ENCODE measurements around the gene RNF4. TPM values are rescaled to one million over a fixed set of nuclear protein-coding genes. Genes with fewer than 3 reads are reported as not detected.

The RNF4 gene
- total and polyA plus RNA-seq, 2 experiments from 2014 or later = 56.8 to 58.7 TPM

- Histone ChIP-seq H3K27ac (no peak overlapping the region), H3K27me3 (no peaks in the 10 kb centered on the region), H3K9me3 (ENCODE audit: low read depth) (no peaks in the 10 kb centered on the region), H3K4me3 (no peak overlapping the region), H3K36me3 (no peaks in the 10 kb centered on the region), H3K4me1 (ENCODE audit: low read depth) (no peaks in the 10 kb centered on the region)
- no peak for DNase-seq (ENCODE audit: low read depth in 1 of 2, low spot score in 1 of 2)
- no peak for TF ChIP-seq CTCF (IDR thresholded peaks at IDR 0.05; ENCODE audit: low read depth, low read length)
Observed at GRCh38 chr4:2434420-2434819, 34.5 kb upstream of the RNF4 start.

DNA sequence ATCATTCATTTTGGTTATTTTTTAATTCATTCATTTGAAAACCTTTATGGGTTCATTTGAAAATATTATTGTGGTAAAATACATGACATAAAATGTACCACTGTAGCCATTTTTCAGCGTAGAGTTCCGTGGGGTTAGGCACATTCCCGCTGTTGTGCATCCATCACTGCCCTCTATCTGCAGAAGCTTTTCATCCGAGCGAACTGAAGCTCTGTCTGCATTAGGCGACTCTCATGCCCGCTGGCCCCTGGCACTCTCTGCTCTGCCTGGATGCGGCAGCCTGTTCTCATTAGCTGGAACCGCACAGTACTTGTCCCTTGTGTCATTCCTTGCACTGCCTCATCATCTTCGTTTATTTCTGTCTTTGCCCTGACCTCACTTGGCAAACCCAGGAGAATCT lies 32.6 kb upstream of the RNF4 start:
- DNase-seq (ENCODE audit: low read depth in 1 of 2, low spot score in 1 of 2) = no peak
- Histone ChIP-seq H3K36me3 (no peaks in the 10 kb centered on the region), H3K4me1 (ENCODE audit: low read depth) (no peaks in the 10 kb centered on the region), H3K27me3 (no peaks in the 10 kb centered on the region), H3K9me3 (ENCODE audit: low read depth) (no peaks in the 10 kb centered on the region), H3K27ac (no peak overlapping the region), H3K4me3 (no peak overlapping the region)
- peak; percentile 22 for TF ChIP-seq CTCF (IDR thresholded peaks at IDR 0.05; ENCODE audit: low read depth, low read length)

DNA sequence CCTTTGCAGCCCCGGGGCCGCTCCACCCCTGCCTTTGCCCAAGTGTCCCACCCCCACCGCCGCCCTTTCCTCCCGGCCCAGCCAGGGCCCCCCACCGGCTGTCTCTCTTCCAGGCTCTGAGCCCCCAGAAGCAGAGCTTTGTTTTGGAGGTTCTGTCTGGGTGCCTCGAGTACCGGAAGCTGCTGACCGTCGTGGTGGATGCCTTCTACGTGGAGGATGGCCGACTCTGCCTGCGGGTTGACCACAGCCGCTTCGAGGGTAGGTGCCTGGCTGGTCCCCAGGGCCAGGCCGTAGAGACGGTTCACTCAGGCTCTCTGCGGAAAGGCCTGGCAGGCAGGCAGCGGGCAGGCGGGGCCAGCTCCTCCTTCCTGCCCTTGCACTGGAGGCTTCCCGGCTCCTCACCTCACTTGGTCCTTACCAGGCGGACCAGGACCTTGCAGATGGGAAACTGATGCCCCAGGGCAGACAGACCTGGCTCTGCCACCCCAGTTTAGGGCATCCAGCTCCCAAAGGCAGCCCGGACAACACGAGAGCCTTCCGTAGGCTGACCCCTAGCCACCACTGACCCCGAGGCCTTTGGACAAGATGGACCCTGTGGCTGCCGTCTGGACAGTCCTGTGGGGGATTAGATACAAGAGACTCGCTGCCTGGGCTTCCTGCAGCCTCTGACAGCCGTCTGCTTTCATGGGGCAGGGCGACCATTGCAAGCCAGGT lies 32.0 kb upstream of the RNF4 start:
- H3K27me3 ChIP-seq = no peaks in the 10 kb centered on the region
- no peak for DNase-seq (ENCODE audit: low read depth in 1 of 2, low spot score in 1 of 2)
- H3K36me3 ChIP-seq = no peaks in the 10 kb centered on the region
- TF ChIP-seq CTCF (IDR thresholded peaks at IDR 0.05; ENCODE audit: low read depth, low read length) = no peak
- H3K4me3 ChIP-seq = no peak overlapping the region
- H3K4me1 ChIP-seq (ENCODE audit: low read depth) = no peaks in the 10 kb centered on the region
- H3K9me3 ChIP-seq (ENCODE audit: low read depth) = no peaks in the 10 kb centered on the region
- H3K27ac ChIP-seq = no peak overlapping the region

GRCh38 chr4:2437475-2438215 lies 31.3 kb upstream of the RNF4 start:
- no peak for TF ChIP-seq CTCF (IDR thresholded peaks at IDR 0.05; ENCODE audit: low read depth, low read length)
- no peaks in the 10 kb centered on the region for H3K4me1 ChIP-seq (ENCODE audit: low read depth)
- H3K9me3 ChIP-seq (ENCODE audit: low read depth) = no peaks in the 10 kb centered on the region
- no peak for DNase-seq (ENCODE audit: low read depth in 1 of 2, low spot score in 1 of 2)
- no peaks in the 10 kb centered on the region for H3K27me3 ChIP-seq
- no peak overlapping the region for H3K4me3 ChIP-seq
- H3K36me3 ChIP-seq = no peaks in the 10 kb centered on the region
- H3K27ac ChIP-seq = no peak overlapping the region

- TF ChIP-seq CTCF (IDR thresholded peaks at IDR 0.05; ENCODE audit: low read depth, low read length) = no peak
- H3K36me3 ChIP-seq = no peaks in the 10 kb centered on the region
- H3K4me3 ChIP-seq = no peak overlapping the region
- H3K4me1 ChIP-seq (ENCODE audit: low read depth) = no peaks in the 10 kb centered on the region
- no peaks in the 10 kb centered on the region for H3K9me3 ChIP-seq (ENCODE audit: low read depth)
- H3K27me3 ChIP-seq = no peaks in the 10 kb centered on the region
- no peak for DNase-seq (ENCODE audit: low read depth in 1 of 2, low spot score in 1 of 2)
- H3K27ac ChIP-seq = no peak overlapping the region
Observed at GRCh38 chr4:2438822-2439718, 29.8 kb upstream of the RNF4 start.
